Right atrium auricular region (tissue), 2 donors: ENCODE results near the gene GNGT1. TPM values are rescaled to one million over a fixed set of nuclear protein-coding genes. Genes with fewer than 3 reads are reported as not detected.
"Not testable (repeated sequence)": the region's sequence is repeated elsewhere in the genome, so short reads cannot be mapped to it uniquely, and the experiment has no call there.

ENCODE experiments used
- DNase-seq: peaks from one replicate; pipeline ENCODE4 v3.0.0-alpha.2; 2019; ENCODE audit warnings: low spot score
- H3K27ac ChIP-seq, 2 donors: fragments of 200-600 bp; sonication (generic); 1 replicate in 1 of 2; 2 replicates in 1 of 2; pipeline ENCODE4 v1.5.1; 2016 to 2019
- H3K27me3 ChIP-seq, 2 donors: fragments of 200-600 bp; sonication (generic); one replicate each; pipeline versions ENCODE4 v1.5.1 to v1.6.0; 2017 to 2019
- H3K36me3 ChIP-seq: fragments of 200-600 bp; sonication (generic); one replicate; pipeline ENCODE4 v1.5.1; 2016
- H3K4me1 ChIP-seq, 2 donors: fragments of 200-600 bp; sonication (generic); one replicate each; pipeline versions ENCODE4 v1.5.1 to v1.6.0; 2017 to 2019
- H3K4me3 ChIP-seq, 2 donors: fragments of 200-600 bp; sonication (generic); 1 replicate in 1 of 2; 2 replicates in 1 of 2; pipeline ENCODE4 v1.5.1; 2017 to 2019; ENCODE audit warnings: mild to moderate bottlenecking in 1 of 2, moderate library complexity in 1 of 2
- H3K9me3 ChIP-seq, 2 donors: fragments of 200-600 bp; sonication (generic); one replicate each; pipeline ENCODE4 v1.5.1; 2019
- total RNA-seq, 2 donors: library from RNA; depleted of rRNA; stranded (reverse); fragments of >200 nt; gene quantifications; one replicate each; pipeline ENCODE4 v1.1.0, GENCODE V29; 2016
- TF ChIP-seq, protein P1 (sequence below), 2 donors: fragments of 200-600 bp; sonication (generic); IDR thresholded peaks; one replicate each; pipeline ENCODE4 v1.5.1; 2019; ENCODE audit warnings: antibody characterized with exemption in 2 of 2

The GNGT1 gene
- total RNA-seq, 2 donors from 2014 or later, result not detected

DNA sequence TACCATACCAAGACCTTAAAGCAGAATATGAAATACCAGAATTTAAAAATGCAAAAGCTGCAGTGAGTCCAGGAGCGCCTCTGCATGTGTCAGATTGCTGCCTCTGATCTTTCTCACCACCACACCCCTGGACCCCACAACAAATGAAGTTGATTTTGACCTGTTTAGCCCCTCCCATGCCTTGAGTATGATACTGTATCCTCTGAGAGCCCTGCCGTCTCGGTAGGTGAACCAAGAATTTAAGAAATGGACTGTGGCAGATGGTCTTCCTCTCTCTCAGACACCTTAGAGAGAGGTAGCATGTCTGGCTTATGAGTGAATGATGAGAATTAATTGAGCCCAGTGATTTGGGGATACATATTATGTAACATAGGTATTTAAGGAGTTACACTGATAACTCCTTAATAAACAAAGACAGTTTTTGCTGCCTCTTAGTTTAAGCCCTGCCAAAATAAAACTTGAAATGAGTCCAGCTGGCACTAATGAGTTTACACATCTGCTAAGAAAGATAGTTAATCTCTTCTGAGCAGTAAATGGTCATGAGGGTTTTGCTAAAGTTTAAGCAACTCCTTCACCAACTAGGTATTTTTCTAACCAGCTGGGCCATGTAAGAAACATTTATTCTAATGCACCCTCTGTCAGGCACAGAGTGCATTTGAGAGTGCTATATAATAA is 11.3 kb upstream of the GNGT1 start:
- no peaks in the 10 kb centered on the region for H3K27me3 ChIP-seq
- no peaks in the 10 kb centered on the region for H3K9me3 ChIP-seq
- no peaks in the 10 kb centered on the region for H3K36me3 ChIP-seq
- TF ChIP-seq, protein P1, sequence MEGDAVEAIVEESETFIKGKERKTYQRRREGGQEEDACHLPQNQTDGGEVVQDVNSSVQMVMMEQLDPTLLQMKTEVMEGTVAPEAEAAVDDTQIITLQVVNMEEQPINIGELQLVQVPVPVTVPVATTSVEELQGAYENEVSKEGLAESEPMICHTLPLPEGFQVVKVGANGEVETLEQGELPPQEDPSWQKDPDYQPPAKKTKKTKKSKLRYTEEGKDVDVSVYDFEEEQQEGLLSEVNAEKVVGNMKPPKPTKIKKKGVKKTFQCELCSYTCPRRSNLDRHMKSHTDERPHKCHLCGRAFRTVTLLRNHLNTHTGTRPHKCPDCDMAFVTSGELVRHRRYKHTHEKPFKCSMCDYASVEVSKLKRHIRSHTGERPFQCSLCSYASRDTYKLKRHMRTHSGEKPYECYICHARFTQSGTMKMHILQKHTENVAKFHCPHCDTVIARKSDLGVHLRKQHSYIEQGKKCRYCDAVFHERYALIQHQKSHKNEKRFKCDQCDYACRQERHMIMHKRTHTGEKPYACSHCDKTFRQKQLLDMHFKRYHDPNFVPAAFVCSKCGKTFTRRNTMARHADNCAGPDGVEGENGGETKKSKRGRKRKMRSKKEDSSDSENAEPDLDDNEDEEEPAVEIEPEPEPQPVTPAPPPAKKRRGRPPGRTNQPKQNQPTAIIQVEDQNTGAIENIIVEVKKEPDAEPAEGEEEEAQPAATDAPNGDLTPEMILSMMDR (IDR thresholded peaks at IDR 0.05), result no peak
- H3K4me3 ChIP-seq, result no peak overlapping the region
- H3K27ac ChIP-seq, result no peak overlapping the region
- DNase-seq, result no peak
- H3K4me1 ChIP-seq, result peaks cover 0 to 18% of the 10 kb centered on the region in 2 donors

DNA sequence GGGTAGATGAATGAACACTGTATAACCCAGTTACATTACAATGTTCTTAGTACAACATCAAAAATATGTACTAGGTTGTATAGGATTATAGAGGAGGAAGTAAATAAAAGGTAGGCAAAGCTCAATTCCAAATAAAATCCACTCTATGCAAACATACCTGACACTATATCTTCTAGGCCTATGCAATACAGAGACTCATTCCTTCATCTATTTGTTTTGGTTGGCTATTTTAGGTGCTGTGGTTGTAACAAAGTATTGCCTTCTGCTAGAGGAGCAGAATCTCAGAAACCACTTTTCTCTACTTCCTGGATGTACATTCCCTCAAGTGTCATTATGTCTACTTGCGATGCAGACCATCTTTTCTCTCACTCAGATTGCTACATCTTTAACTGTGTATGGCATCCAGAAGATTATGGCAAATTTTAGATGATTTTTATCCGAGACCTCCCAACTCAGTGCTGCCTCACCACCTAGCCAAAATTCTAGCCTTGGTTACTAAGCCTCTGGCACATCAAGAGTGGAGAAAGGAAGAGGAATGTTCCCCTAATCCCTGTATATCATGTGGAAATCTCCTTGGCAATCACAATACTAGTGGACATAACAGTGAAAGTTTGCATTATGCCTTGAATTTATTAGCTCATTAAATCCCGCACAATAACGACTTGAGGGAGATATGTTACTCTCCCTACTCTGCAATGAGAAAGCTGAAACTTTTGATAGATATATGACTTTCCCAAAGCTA is 10.3 kb upstream of the GNGT1 start:
- H3K27me3 ChIP-seq, result no peaks in the 10 kb centered on the region
- H3K9me3 ChIP-seq, result no peaks in the 10 kb centered on the region
- H3K27ac ChIP-seq, result no peak overlapping the region
- no peak overlapping the region for H3K4me3 ChIP-seq
- DNase-seq, result no peak
- no peaks in the 10 kb centered on the region for H3K36me3 ChIP-seq
- H3K4me1 ChIP-seq, result peaks cover 0 to 10% of the 10 kb centered on the region in 2 donors
- TF ChIP-seq, protein P1 (IDR thresholded peaks at IDR 0.05), result no peak

DNA sequence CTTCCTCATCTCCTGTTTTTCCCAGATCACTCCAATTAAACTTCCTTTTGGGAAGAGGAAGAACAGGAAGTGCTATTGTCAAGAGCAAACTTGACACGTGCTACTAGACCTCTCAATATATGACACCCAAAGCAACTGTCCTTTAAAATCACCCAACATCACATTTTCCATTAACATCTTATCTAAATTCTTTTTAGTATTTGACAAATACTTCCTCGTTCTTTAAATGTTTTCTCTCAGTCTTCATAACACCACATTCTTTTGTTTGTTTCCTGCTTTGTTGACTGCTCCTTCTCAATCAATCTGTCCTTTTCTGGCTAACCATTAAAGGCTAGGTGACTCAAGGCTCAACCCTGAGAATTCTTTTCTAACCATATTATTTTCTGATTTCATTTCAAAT is 8.7 kb upstream of the GNGT1 start:
- H3K4me3 ChIP-seq, result no peak overlapping the region
- H3K9me3 ChIP-seq, result no peaks in the 10 kb centered on the region
- no peak for DNase-seq
- H3K27me3 ChIP-seq, result no peaks in the 10 kb centered on the region
- no peak overlapping the region for H3K27ac ChIP-seq
- TF ChIP-seq, protein P1 (IDR thresholded peaks at IDR 0.05), result no peak
- H3K4me1 ChIP-seq, result peaks cover 0 to 10% of the 10 kb centered on the region in 2 donors
- H3K36me3 ChIP-seq, result no peaks in the 10 kb centered on the region

DNA sequence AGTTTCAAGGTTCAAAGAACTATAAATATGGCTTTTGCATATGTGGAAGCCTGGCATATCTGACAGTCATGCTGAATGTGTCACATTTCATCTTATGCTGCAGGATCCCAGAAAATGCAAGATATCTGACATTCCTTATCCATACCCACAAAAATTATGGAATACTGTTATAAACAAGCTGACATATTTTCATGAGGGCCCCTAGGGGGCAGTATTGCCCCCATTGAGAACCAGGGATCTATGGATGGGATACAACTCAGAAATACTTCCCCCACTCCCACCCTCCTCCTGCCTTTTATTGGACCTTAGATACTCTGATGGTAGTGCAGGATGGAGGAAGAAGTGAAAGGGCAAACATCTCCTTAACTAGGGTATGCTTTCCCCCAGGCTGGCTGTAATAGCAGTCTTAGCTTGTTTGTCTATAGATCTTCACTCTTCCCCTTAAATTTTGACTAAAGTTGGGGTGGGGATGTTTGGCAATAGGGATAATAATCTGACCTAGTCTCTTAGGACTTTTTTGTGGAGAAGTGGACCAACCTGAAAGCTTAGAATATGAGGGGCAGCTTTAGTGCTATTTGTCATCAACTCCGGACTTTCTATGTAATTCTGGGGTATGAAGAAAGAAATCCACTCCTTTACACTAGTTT is 3.5 kb upstream of the GNGT1 start:
- Histone ChIP-seq H3K4me1 (no peaks in the 10 kb centered on the region), H3K4me3 (no peak overlapping the region), H3K9me3 (no peaks in the 10 kb centered on the region), H3K27ac (no peak overlapping the region), H3K36me3 (no peaks in the 10 kb centered on the region), H3K27me3 (no peaks in the 10 kb centered on the region)
- TF ChIP-seq, protein P1 (IDR thresholded peaks at IDR 0.05), result peak; percentile 68 to 89
- no peak for DNase-seq

DNA sequence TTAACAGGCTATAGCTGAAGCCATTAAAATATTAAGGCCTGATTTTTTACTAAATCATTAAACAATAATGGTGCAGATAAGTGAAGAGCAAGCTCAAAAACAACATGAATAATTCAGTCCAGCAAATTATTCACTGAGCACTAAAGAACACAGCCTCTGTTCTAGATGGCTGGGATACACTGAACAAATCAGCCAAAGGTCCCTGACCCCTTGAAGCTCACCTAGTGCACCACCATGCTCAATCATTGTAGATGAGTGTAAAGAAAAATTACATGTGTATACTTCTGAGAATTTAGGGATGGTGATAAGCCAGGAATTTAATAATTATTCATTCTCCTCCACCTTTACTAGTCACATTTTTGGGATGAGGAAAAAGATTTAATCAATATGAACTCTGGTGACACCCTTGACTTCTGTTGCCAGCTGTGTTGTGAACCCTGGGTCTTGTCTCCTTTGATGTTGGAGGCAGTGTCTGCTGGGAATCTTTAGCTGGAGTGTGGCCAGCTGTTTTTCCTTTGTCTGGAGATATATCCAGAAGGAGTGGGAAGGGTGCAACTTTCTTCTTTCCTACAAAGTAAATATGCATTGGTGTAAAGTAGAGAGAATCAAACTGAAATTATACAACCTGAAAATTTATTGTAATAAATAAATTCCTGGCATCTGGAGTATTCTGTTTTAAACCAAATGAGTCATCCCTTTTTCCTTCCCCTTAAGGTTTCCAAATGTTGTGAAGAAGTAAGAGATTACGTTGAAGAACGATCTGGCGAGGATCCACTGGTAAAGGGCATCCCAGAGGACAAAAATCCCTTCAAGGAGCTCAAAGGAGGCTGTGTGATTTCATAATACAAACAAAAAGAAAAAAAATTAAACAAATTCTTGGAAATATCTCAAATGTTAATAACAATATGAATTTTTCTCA is 4.0 kb downstream of the GNGT1 start:
- TF ChIP-seq, protein P1 (IDR thresholded peaks at IDR 0.05), result no peak
- Histone ChIP-seq H3K9me3 (no peaks in the 10 kb centered on the region), H3K4me1 (peaks cover 0 to 9% of the 10 kb centered on the region in 2 donors), H3K27me3 (no peaks in the 10 kb centered on the region), H3K27ac (peak overlapping the region in 1 of 2 donors; percentile 53), H3K4me3 (no peak overlapping the region), H3K36me3 (no peaks in the 10 kb centered on the region)
- peak; percentile 63 for DNase-seq

DNA sequence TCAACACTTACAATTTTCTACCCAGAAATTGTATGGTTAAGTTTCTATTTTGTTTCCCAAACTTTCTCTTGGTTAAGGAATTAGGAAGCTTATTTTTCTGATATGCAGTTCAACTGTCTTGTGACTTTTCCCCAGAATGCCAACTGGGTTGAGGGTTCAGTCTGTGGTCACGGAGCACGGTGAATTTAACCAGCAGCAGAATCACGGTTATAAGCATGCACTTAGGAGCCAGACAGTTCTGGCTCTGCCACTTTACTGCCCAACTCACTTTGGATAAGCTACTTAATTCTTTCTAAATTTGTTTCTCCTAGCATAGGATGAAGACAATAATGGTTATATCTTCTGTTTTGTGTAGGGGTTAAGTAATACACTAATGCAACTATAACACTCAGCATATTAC is 4.9 kb downstream of the GNGT1 start:
- H3K36me3 ChIP-seq, H3K4me3 ChIP-seq, H3K9me3 ChIP-seq, H3K4me1 ChIP-seq, H3K27me3 ChIP-seq, DNase-seq: not testable (repeated sequence)
- peak overlapping the region in 1 of 2 donors; percentile 53 for H3K27ac ChIP-seq

DNA sequence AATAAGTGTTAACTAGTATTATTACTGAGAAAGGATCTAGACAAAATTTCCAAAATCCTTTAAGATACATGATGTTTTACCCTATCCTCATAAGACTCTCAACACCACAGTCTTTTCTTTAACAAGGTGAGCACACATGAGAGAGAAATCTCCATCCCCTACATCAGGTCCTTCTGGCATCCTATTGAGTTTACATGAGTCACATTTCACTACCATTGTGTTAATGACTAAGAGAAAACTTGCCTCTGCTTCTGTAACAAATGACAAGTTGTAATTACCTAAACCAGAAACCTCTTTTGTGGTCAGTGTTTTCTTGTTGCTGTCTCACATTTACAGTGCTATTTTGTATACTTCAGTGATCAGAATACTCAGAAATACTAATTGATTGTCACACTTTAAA is 5.3 kb downstream of the GNGT1 start:
- H3K27me3 ChIP-seq, H3K4me3 ChIP-seq, H3K4me1 ChIP-seq, H3K36me3 ChIP-seq, H3K9me3 ChIP-seq, DNase-seq: not testable (repeated sequence)
- H3K27ac ChIP-seq, result peak overlapping the region in 1 of 2 donors; percentile 53
